ENCODE results near the gene NTF3.

GRCh38 chr12:5505751-5506150, 73.8 kb downstream of the NTF3 start:
- TF ChIP-seq CTCF (IDR thresholded peaks at IDR 0.05) = no peak
- TF ChIP-seq POLR2A (IDR thresholded peaks at IDR 0.05) = no peak
- no peak for TF ChIP-seq EP300 (IDR thresholded peaks at IDR 0.05)
